Measurements from ENCODE around the gene FRAS1. TPM values are rescaled to one million over a fixed set of nuclear protein-coding genes. Genes with fewer than 3 reads are reported as not detected.

Gene FRAS1
- total RNA-seq, 1 donor from 2014 or later = not detected

GRCh38 chr4:78291277-78291676 lies 234.2 kb downstream of the FRAS1 start:
- H3K4me3 Mint-ChIP-seq = no peak overlapping the region
- no peaks in the 10 kb centered on the region for H3K36me3 Mint-ChIP-seq (ENCODE audit: low read depth)
- H3K27ac Mint-ChIP-seq = no peak overlapping the region
- POLR2A ChIA-PET = no interaction called here
- TF ChIP-seq CTCF (IDR thresholded peaks at IDR 0.05) = no peak
- H3K27me3 Mint-ChIP-seq = peaks cover under 1% of the 10 kb centered on the region
- CTCF ChIA-PET = no interaction called here
- H3K4me1 Mint-ChIP-seq = no peaks in the 10 kb centered on the region
- no peaks in the 10 kb centered on the region for H3K9me3 Mint-ChIP-seq
- ATAC-seq (ENCODE audit: low read depth) (no peak), DNase-seq (no peak)
- intact Hi-C loops (cut with micrococcal nuclease) = no loop called here

GRCh38 chr4:78292341-78292740 lies 235.2 kb downstream of the FRAS1 start:
- intact Hi-C loops (cut with micrococcal nuclease) = no loop called here
- H3K27me3 Mint-ChIP-seq = no peaks in the 10 kb centered on the region
- H3K4me1 Mint-ChIP-seq = peaks cover 6% of the 10 kb centered on the region

GRCh38 chr4:78292856-78293255 lies 235.7 kb downstream of the FRAS1 start:
- DNase-seq (no peak), ATAC-seq (ENCODE audit: low read depth) (no peak)
- H3K36me3 Mint-ChIP-seq (ENCODE audit: low read depth) = no peaks in the 10 kb centered on the region
- peaks cover 10% of the 10 kb centered on the region for H3K4me1 Mint-ChIP-seq
- H3K4me3 Mint-ChIP-seq = no peak overlapping the region
- H3K27ac Mint-ChIP-seq = no peak overlapping the region
- POLR2A ChIA-PET = no interaction called here
- CTCF ChIA-PET = no interaction called here
- no peak for TF ChIP-seq CTCF (IDR thresholded peaks at IDR 0.05)
- no peaks in the 10 kb centered on the region for H3K9me3 Mint-ChIP-seq
- no peaks in the 10 kb centered on the region for H3K27me3 Mint-ChIP-seq
- intact Hi-C loops (cut with micrococcal nuclease) = no loop called here

More at GRCh38 chr4:78292341-78292740, 235.2 kb downstream of the FRAS1 start:
- Mint-ChIP-seq H3K36me3 (ENCODE audit: low read depth) (no peaks in the 10 kb centered on the region), H3K27ac (no peak overlapping the region), H3K4me3 (no peak overlapping the region), H3K9me3 (no peaks in the 10 kb centered on the region)
- DNase-seq (no peak), ATAC-seq (ENCODE audit: low read depth) (no peak)
- CTCF ChIA-PET = no interaction called here
- POLR2A ChIA-PET = no interaction called here
- TF ChIP-seq CTCF (IDR thresholded peaks at IDR 0.05) = no peak

- ChIA-PET POLR2A (no interaction called here), CTCF (no interaction called here)
- DNase-seq (no peak), ATAC-seq (ENCODE audit: low read depth) (no peak)
- Mint-ChIP-seq H3K36me3 (ENCODE audit: low read depth) (no peaks in the 10 kb centered on the region), H3K4me3 (no peak overlapping the region), H3K27ac (no peak overlapping the region), H3K4me1 (peaks cover 10% of the 10 kb centered on the region), H3K9me3 (no peaks in the 10 kb centered on the region), H3K27me3 (no peaks in the 10 kb centered on the region)
- no peak for TF ChIP-seq CTCF (IDR thresholded peaks at IDR 0.05)
- intact Hi-C loops (cut with micrococcal nuclease) = no loop called here
Observed at GRCh38 chr4:78293348-78293747, 236.2 kb downstream of the FRAS1 start.

- intact Hi-C loops (cut with micrococcal nuclease) = no loop called here
- ATAC-seq (ENCODE audit: low read depth) (no peak), DNase-seq (no peak)
- Mint-ChIP-seq H3K27me3 (no peaks in the 10 kb centered on the region), H3K4me3 (no peak overlapping the region), H3K4me1 (peaks cover 10% of the 10 kb centered on the region), H3K27ac (no peak overlapping the region), H3K36me3 (ENCODE audit: low read depth) (no peaks in the 10 kb centered on the region), H3K9me3 (no peaks in the 10 kb centered on the region)
- ChIA-PET CTCF (no interaction called here), POLR2A (no interaction called here)
- no peak for TF ChIP-seq CTCF (IDR thresholded peaks at IDR 0.05)
Observed at GRCh38 chr4:78293821-78294301, 236.7 kb downstream of the FRAS1 start.

Measured in activated B cell treated with CpG ODN at 0.5 μM for 24 hours (primary cell).